HG03039 (cell line): ENCODE measurements around the gene OR8B4.
"Not testable (repeated sequence)": the region's sequence is repeated elsewhere in the genome, so short reads cannot be mapped to it uniquely, and the experiment has no call there.

Source experiments
- ATAC-seq: cut with Tn5 transposase; IDR thresholded peaks from one replicate; pipeline ENCODE4 v1.9.1; 2021; ENCODE audit warnings: mild to moderate bottlenecking, moderate library complexity; ENCODE audit not compliant: unreplicated experiment

The OR8B4 gene

DNA sequence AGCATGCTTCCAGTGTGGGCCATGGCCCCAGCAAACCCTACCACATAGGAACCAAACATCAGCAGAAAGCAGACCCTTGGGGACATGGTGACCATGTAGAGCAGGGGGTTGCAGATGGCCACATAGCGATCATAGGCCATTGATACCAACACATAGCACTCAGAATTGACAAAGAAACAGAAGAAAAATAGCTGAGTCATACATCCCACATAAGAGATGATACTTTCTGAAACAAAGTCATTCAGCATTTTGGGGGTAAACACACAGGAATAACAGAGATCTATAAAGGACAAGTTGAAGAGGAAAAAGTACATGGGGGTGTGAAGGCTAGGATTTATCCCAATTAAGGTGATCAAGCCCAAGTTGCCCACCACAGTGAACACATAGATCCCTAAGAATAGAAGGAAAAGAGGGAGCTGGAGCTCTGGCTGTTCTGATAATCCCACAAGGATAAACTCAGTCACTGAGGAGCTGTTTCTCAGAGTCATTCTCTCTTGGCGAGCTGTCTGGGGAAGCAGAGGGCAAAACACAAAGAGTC, at the start of gene OR8B4:
Gene OR8B4, minus strand, starts transcription at position 488 of the 538 bp plus-strand sequence. Its CDS starts 0 bp downstream, at position 488.
- ATAC-seq, result no peak

GRCh38 chr11:124474079-124474478, 49.4 kb upstream of the OR8B4 start:
- no peak for ATAC-seq

DNA sequence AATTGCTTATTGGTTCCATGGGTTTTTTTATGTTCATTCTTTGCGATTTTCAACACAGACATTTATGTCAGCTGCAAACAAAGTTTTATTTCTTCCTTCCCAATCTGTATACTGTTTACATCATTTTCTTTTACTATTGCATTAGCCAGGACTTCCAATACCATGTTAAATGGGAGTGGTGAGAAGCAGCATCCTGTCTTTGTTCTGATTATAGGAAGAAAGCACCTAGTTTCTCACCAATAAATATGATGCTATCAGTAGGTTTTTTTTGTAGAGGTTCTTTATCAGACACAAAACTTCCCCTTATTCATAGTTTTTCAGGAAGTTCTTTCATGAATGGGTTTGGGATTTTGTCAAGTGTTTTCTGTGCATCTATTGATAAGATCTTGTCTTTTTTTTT, 48.8 kb upstream of the OR8B4 start:
- ATAC-seq, result no peak

- no peak for ATAC-seq
Observed at GRCh38 chr11:124470561-124471227, 46.0 kb upstream of the OR8B4 start.

GRCh38 chr11:124467381-124467927, 42.8 kb upstream of the OR8B4 start:
- no peak for ATAC-seq

DNA sequence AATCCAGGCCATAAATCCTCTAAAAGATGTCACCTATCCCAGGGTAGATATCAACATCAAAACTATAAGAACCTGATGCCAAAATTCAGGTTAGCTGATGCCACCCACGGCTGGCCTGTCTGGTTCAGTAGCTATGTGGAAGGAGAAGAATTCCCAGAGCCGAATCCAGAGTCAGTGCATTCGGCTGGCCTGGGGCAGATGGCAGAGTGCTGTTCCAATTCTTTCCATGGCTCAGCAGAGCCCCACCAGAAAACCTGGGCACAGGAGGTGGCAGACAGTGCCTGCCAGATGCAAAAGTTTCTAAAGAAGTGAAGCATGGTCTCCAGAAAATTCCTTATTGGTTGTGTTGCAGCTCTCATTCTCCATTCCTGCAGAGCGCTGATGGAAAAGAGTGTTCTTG, 40.7 kb upstream of the OR8B4 start:
- no peak for ATAC-seq

GRCh38 chr11:124463990-124464389, 39.3 kb upstream of the OR8B4 start:
- ATAC-seq, result no peak

GRCh38 chr11:124463324-124463723, 38.7 kb upstream of the OR8B4 start:
- ATAC-seq, result no peak

DNA sequence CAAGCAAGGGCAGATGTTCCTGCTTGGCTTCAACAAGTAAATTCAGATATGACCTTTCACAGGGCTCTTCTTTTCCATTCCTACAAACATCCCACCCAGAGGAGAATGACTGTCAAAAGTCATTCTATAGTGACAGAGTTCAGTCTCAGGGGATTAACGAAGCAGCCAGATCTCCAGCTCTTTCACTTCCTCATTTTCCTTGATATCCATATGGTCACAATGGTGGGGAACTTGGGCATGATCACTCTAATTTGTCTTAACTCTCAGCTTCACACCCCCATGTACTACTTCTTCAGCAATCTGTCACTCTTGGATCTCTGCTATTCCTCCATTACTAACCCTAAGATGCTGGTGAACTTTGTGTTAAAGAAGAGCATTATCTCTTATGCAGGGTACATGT, 35.8 kb upstream of the OR8B4 start:
- no peak for ATAC-seq

DNA sequence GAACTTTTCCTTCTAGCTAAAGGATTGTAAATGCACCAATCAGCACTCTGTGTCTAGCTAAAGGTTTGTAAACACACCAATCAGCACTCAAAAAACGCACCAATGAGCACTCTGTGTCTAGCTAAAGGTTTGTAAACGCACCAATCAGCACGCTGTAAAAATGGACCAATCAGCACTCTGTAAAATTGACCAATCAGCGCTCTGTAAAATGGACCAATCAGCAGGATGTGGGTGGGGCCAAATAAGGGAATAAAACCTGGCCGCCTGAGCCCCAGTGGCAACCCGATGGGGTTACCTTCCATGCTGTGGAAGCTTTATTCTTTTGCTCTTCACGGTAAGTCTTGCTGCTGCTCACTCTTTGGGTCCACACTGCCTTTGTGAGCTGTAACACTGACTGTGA, 34.7 kb upstream of the OR8B4 start:
- ATAC-seq, result not testable (repeated sequence)

GRCh38 chr11:124454552-124454951, 29.9 kb upstream of the OR8B4 start:
- ATAC-seq, result no peak

GRCh38 chr11:124446916-124447315, 22.2 kb upstream of the OR8B4 start:
- ATAC-seq, result no peak

DNA sequence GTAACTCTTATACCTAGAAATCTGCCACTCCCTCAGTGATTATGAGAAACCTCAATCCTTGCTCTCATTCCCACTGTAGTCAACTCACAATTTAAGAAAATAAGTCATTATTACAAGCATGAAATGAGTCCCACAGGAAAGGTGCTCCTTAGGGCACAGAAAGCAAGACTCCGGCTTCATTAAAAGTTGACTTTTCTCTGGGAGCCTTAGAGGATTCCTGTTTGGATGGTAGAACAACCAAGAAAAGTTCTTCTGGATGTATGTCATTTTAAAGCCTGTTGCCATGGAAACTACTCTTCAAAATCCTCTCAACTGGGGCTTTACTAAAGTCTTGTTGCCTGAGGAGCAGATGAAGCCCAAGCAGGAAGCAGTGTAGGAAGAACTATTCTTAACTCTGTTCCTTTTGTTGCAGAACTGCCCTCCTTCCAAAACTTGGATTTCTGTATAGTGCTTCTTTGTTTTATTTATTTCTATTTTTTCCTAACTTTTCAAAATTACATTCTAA, 21.0 kb upstream of the OR8B4 start, which contains the start of gene OR8B8:
Gene OR8B8, minus strand, starts transcription at position 51 of the 505 bp plus-strand sequence. CDS start 4,611 bp downstream, outside the sequence.
- no peak for ATAC-seq

DNA sequence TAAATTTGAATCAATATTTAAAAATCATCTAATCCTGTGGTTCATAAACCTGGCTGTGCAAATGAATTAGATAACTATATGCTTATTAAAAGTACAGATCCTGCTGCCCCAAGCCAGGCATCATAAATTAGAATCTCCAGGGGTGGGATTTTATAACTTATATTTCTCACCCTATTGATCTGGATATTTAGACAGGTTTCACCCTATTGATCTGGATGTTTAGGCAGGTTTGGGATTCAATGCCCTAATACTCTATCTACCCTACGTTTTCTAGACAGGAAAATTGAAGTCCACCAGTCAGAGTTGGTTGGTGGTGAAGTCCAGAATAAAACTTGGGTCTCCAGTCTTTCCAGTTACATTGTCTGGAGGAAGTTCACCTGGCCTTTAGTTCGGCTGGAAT, 18.2 kb upstream of the OR8B4 start:
- ATAC-seq, result no peak

DNA sequence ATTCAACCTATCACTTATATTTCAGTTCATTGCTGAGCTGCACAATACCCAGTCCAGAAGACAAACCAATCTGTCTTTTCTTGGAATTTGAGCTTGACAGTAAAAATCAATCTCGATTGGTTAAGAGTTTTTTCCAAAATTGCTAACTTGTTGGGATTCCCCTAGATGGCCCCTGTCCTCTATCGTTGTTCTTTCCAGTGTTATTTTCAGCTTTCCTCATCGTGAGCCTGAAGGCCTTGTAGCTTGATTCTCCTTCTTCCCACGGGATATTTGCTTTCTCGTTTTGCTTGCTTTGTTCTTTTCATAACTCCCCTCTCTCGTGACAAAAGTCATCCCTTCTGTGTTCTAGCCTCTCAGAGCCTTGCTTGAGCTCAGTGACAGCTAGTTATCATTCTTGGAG, 17.8 kb upstream of the OR8B4 start:
- ATAC-seq, result no peak

GRCh38 chr11:124441519-124441918, 16.8 kb upstream of the OR8B4 start:
- no peak for ATAC-seq

DNA sequence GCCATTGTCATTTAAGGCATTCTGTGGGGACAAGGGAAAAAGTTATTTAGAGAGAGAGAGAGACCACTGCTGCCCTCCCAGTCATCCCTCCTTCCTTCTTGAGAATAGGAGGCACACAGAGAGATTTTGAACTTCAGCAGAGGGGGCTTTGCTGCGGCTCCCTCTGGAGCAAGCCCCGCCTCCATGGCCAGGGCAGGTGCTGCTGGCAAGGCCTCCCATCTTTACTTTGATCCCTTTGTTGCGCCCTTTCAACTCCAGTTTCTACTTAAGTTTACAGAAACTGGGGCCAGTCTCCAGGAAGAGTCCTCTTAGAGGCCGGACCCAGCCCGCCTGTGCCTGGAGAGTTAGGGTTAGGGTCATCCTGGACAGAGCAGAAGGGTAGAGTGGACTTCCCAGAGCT, 16.4 kb upstream of the OR8B4 start:
- ATAC-seq, result no peak

DNA sequence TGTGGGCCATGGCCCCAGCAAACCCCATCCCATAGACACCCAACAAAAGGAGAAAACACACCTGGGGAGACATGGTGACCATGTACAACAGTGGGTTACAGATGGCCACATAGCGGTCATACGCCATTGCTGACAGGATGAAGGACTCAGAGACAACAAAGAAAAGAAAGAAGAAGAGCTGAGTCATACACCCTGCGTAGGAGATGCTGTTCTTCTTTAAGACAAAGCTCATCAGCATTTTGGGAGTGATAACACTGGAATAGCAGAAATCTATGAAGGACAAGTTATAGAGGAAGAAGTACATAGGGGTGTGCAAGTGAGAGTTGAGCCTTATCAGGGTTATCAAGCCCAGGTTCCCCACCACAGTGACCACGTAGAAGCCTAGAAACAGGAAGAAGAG, 15.9 kb upstream of the OR8B4 start:
- ATAC-seq, result no peak

DNA sequence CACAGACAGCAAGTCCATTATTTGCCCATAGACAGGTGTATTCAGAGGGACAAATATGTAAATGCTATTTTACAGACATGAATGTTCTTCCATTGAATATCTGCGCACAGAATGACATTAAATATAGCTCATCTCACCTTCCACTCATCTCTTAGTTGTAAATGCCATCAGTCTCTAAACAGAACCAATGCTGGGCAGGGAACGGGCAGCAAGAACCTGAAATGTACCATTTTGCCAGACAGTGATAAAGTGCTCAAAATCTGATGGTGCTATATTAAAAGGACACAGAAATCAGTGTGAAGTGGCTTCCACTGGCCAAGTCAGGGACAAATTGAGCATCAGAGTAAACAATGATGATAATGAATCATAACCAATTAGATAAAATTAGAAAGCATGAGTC, 10.0 kb upstream of the OR8B4 start:
- no peak for ATAC-seq

GRCh38 chr11:124429599-124429998, 4.9 kb upstream of the OR8B4 start:
- no peak for ATAC-seq

DNA sequence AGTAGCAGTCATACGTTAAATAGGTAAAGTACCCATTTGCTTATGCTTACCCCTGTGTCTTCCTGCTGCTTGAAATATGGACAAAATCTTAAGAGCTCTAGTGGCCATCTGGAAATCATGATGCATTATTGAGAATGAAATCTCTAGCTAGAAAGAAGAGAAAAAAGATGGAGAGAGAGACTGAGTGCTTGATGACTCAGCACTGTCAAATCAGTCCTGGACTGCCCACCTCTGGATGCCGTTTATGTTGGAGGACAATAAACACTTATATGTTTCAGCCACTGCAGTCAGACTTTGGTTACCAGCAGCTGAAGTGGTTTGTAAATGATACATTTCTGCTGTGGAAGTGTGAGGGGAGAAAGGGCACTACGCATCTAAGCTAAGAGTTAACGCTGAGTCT, 3.6 kb downstream of the OR8B4 start:
- no peak for ATAC-seq

DNA sequence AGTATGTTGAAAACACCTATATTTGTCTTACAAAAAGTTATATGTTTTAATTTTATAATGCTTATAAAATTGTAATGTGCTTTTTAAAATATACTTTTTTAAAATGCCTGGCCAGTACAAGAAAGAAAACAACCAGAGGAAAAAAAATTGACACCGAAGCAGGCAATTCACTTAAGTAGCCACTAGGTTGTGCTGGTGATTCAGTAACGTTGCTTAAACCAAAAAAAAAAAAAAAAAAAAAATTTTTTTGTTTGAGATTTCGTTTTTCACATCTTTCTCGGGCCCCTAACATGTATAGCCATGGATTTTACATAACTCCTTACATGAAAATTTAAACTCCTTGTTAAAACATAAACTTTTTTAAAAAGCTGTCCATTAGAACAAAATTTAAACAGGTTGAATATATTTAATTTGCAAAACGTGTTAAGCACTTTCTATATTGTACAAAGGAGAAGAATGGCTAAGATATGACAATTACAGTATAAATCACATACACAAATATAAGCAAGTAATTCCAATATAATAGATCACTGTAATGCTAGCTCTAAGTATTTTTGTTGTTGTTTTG, 9.2 kb downstream of the OR8B4 start:
- ATAC-seq, result no peak
